Upper lobe of left lung (tissue), 4 donors: Measurements from ENCODE around the gene KLRC1.
"Not testable (repeated sequence)": the region's sequence is repeated elsewhere in the genome, so short reads cannot be mapped to it uniquely, and the experiment has no call there.

ENCODE experiments used
- CTCF ChIP-seq, 6 experiments: fragments of 450-650 bp in 4 of 6; fragments of 200-600 bp in 2 of 6; sonication (generic) in 2 of 6; IDR thresholded peaks; one replicate each; pipeline ENCODE4 v1.5.1; 2016 to 2019; ENCODE audit warnings: antibody characterized with exemption in 6 of 6
- EP300 ChIP-seq, 4 donors: sonication (generic); formaldehyde crosslinking; IDR thresholded peaks; one replicate each; pipeline ENCODE4 v1.5.1; 2017; ENCODE audit warnings: antibody characterized with exemption in 4 of 4, control low read depth in 2 of 4
- POLR2AphosphoS5 ChIP-seq, 2 donors: sonication (generic); formaldehyde crosslinking; IDR thresholded peaks; one replicate each; pipeline ENCODE4 v1.5.1; 2017; ENCODE audit warnings: antibody characterized with exemption in 2 of 2

GRCh38 chr12:10424260-10424899 is 28.8 kb downstream of the KLRC1 start:
- TF ChIP-seq EP300, POLR2AphosphoS5, CTCF (IDR thresholded peaks at IDR 0.05): not testable (repeated sequence)
